ENCODE measurements around the gene ASCL5. TPM values are rescaled to one million over a fixed set of nuclear protein-coding genes. Genes with fewer than 3 reads are reported as not detected.

ASCL5 gene
- total and polyA plus RNA-seq, 10 of the 15 experiments (the other 5 are each of a cell fraction or from before 2014, with no cell fraction given) = 0.04 TPM; not detected in 9

GRCh38 chr1:201114245-201115131 lies 12.5 kb downstream of the ASCL5 start (continued):
- TF ChIP-seq, protein P1, sequence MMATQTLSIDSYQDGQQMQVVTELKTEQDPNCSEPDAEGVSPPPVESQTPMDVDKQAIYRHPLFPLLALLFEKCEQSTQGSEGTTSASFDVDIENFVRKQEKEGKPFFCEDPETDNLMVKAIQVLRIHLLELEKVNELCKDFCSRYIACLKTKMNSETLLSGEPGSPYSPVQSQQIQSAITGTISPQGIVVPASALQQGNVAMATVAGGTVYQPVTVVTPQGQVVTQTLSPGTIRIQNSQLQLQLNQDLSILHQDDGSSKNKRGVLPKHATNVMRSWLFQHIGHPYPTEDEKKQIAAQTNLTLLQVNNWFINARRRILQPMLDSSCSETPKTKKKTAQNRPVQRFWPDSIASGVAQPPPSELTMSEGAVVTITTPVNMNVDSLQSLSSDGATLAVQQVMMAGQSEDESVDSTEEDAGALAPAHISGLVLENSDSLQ (IDR thresholded peaks at IDR 0.05) = no peak
- TF ChIP-seq SUPT20H (IDR thresholded peaks at IDR 0.05; ENCODE audit: borderline replicate concordance, control insufficient read depth, low read depth, low read length) (no peak), SPI1 (IDR thresholded peaks at IDR 0.05; ENCODE audit: borderline replicate concordance, insufficient read depth, low read depth, low read length) (peak; percentile 21; the same call in 1 of the 2 replicates), TCF3 (IDR thresholded peaks at IDR 0.05; ENCODE audit: borderline replicate concordance, insufficient read depth, low read depth, low read length) (no peak), CREM (IDR thresholded peaks at IDR 0.05; ENCODE audit: low read depth) (no peak), SREBF2 (IDR thresholded peaks at IDR 0.05; ENCODE audit: low read length) (no peak), NR2C1 (IDR thresholded peaks at IDR 0.05) (no peak), IKZF1 (conservative IDR thresholded peaks at IDR 0.05) (peak; percentile 67; the same call in 1 of the 2 replicates), BCL11A (IDR thresholded peaks at IDR 0.05; ENCODE audit: low read depth, low read length) (no peak), RAD21 (IDR thresholded peaks at IDR 0.05; ENCODE audit: insufficient read depth, low read depth, low read length) (peak; percentile 84), RFX5 (IDR thresholded peaks at IDR 0.05; ENCODE audit: low read depth, low read length) (no peak), ZNF207 (IDR thresholded peaks at IDR 0.05; ENCODE audit: borderline replicate concordance) (no peak), MTA3 (IDR thresholded peaks at IDR 0.05; ENCODE audit: borderline replicate concordance, low read length) (no peak), FOXM1 (IDR thresholded peaks at IDR 0.05; ENCODE audit: low read depth, low read length) (no peak), TCF7 (IDR thresholded peaks at IDR 0.05; ENCODE audit: borderline replicate concordance) (no peak), CTCF (IDR thresholded peaks at IDR 0.05 in 2 of 3, conservative IDR thresholded peaks at IDR 0.05 in 1 of 3; ENCODE audit: control insufficient read depth in 2 of 3, extremely low read depth in 1 of 3, insufficient read depth in 1 of 3, low read depth in 3 of 3, low read length in 3 of 3) (peak; percentile 79 to 89 (median 85)), EZH2 (IDR thresholded peaks at IDR 0.05; ENCODE audit: borderline replicate concordance, control insufficient read depth, low read depth, low read length) (no peak), BRCA1 (IDR thresholded peaks at IDR 0.05; ENCODE audit: low read depth, low read length) (no peak), CBX3 (IDR thresholded peaks at IDR 0.05; ENCODE audit: borderline replicate concordance, low read depth) (no peak), SREBF1 (IDR thresholded peaks at IDR 0.05; ENCODE audit: low read length) (no peak), HCFC1 (IDR thresholded peaks at IDR 0.05; ENCODE audit: low read length) (no peak), MXI1 (IDR thresholded peaks at IDR 0.05; ENCODE audit: low read depth, low read length) (no peak), RCOR1 (conservative IDR thresholded peaks at IDR 0.05; ENCODE audit: low read depth, low read length) (no peak), NFIC (IDR thresholded peaks at IDR 0.05; ENCODE audit: low read depth, low read length) (no peak), TBL1XR1 (IDR thresholded peaks at IDR 0.05; ENCODE audit: low read depth, low read length) (no peak)
- TF ChIP-seq, protein P2, sequence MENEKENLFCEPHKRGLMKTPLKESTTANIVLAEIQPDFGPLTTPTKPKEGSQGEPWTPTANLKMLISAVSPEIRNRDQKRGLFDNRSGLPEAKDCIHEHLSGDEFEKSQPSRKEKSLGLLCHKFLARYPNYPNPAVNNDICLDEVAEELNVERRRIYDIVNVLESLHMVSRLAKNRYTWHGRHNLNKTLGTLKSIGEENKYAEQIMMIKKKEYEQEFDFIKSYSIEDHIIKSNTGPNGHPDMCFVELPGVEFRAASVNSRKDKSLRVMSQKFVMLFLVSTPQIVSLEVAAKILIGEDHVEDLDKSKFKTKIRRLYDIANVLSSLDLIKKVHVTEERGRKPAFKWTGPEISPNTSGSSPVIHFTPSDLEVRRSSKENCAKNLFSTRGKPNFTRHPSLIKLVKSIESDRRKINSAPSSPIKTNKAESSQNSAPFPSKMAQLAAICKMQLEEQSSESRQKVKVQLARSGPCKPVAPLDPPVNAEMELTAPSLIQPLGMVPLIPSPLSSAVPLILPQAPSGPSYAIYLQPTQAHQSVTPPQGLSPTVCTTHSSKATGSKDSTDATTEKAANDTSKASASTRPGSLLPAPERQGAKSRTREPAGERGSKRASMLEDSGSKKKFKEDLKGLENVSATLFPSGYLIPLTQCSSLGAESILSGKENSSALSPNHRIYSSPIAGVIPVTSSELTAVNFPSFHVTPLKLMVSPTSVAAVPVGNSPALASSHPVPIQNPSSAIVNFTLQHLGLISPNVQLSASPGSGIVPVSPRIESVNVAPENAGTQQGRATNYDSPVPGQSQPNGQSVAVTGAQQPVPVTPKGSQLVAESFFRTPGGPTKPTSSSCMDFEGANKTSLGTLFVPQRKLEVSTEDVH (IDR thresholded peaks at IDR 0.05; ENCODE audit: low read depth, partially characterized antibody) = no peak
